GM18861 (cell line): Measurements from ENCODE around the gene CSE1L.
A peak's percentile ranks its signal among the peaks of the same experiment; 100 is the strongest.
"Not testable (repeated sequence)": the region's sequence is repeated elsewhere in the genome, so short reads cannot be mapped to it uniquely, and the experiment has no call there.

Experiments used
- ATAC-seq: cut with Tn5 transposase; IDR thresholded peaks from one replicate; pipeline ENCODE4 v1.9.1; 2021; ENCODE audit not compliant: unreplicated experiment

CSE1L gene, protein sequence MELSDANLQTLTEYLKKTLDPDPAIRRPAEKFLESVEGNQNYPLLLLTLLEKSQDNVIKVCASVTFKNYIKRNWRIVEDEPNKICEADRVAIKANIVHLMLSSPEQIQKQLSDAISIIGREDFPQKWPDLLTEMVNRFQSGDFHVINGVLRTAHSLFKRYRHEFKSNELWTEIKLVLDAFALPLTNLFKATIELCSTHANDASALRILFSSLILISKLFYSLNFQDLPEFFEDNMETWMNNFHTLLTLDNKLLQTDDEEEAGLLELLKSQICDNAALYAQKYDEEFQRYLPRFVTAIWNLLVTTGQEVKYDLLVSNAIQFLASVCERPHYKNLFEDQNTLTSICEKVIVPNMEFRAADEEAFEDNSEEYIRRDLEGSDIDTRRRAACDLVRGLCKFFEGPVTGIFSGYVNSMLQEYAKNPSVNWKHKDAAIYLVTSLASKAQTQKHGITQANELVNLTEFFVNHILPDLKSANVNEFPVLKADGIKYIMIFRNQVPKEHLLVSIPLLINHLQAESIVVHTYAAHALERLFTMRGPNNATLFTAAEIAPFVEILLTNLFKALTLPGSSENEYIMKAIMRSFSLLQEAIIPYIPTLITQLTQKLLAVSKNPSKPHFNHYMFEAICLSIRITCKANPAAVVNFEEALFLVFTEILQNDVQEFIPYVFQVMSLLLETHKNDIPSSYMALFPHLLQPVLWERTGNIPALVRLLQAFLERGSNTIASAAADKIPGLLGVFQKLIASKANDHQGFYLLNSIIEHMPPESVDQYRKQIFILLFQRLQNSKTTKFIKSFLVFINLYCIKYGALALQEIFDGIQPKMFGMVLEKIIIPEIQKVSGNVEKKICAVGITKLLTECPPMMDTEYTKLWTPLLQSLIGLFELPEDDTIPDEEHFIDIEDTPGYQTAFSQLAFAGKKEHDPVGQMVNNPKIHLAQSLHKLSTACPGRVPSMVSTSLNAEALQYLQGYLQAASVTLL

DNA sequence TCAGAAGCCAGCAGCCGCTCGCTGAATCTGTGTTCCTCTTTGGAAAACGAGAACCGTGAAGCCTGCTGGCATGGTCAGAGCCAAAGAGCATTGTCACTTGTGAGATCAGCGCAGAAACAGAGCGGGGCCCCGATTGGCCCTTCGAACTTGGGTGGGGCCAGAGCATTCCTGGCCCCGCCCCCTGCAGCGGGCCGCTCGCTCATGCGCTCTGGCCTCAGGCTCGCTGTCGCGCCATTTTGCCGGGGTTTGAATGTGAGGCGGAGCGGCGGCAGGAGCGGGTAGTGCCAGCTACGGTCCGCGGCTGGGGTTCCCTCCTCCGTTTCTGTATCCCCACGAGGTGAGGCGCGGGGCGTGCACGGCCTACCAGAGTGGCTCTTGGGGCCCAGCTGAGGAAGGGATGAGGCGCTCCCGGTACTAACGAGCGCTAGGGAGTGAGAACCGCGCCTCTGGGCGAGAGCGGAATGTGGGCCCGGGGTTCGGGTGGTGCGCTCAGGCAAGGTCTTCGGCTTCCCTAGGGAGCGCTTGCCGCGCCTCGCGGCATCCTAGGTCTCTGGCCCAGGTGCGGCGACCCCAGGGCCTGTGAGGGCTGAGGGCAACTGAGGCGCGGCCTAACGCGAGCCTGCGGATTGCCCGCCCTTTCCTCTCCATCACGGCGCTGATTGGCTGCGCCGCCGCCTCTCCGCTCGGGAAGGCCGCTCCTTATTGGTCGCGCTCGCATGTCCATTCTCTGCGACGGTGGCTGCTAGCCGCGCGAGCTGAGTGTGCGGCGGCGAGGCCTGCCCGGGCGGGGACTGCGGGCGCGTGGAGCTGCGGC is at the start of gene CSE1L:
Gene CSE1L, plus strand, starts transcription at position 226 of the 814 bp plus-strand sequence. CDS start 12,152 bp downstream, outside the sequence.
- ATAC-seq: peak; percentile 77

DNA sequence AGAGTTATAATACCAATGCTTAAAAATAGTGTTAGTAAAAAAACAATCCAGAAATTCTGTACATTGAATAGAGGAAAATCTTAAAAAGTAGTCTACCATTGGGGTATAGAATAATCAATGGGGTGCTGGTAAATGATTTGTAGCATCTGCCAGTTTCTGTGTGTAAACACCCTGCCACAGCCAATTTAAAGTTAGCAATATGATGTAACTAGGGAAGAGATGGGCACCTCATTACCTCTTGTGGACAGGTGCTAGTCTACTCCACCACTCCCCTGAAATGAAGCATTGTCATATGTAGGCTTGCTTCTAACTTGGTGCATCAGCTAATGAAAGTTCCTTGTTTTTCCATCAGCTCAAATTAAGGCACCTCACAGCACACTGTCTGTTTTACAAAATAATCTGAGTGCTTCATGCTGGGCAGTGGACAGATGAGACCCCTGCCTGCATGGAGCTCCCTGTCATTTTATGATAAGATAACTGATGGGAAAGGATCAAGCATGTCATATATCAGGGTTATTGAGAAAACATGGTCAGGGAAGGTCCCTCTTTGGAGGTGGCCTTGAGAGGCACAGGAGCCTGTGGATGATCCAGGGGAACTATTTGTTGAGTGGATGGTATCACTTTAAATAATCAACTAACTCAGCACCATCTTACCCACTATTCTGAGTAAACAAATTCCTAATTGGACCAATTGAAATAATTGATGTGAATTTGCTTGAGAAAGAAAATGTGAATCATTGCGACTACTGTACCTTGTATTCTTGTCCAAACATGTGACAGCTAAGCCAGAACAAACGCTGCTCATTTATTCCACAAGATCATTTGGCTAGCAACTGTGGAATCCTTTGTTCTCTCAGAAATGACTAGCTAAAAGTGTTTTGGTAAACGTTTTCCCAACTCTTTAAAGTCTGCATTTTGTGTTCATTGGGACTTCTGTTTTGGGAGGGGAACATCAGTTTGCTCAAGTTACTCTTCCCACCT is 45.9 kb upstream of the CSE1L start:
- no peak for ATAC-seq

DNA sequence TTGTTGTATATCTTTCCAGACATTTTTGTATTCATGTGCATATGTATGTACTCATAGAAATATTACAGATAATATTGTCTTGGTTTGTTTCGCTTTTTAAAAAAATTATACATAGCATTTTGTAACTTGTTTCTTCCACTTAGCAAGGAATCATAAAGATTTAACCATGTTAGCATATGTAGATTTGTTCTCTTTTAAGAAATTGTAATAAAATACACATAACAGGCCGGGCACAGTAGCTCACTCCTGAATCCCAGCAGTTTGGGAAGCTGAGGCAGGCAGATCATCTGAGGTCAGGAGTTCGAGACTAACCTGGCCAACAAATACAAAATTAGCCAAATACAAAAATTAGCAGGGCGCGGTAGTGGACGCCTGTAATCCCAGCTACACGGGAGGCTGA is 44.4 kb upstream of the CSE1L start:
- ATAC-seq: no peak

DNA sequence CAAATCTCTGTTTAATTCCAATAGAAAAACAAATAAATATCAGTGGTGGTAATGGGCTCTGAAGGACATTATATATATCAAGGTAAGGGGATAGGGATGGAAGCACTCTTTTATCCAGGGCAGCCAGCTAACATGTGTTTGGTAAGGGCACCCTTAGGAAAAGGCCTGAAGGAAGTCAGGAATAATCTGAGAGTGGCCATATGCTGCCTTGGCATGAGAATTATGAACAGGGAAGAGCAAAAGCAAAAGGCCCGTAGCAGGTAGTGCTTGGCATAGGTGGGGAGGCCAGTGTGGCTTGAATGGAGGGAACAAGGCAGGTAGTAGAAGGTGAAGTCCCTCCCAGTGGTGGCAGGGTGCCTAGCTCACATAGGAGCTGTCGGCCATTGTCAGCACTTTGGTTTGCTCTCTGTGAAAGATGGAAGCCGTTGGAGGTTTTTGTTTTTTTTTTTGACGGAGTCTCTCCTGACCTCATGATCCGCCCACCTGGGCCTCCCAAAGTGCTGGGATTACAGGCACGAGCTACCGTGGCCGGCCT is 39.6 kb upstream of the CSE1L start:
- ATAC-seq: no peak

DNA sequence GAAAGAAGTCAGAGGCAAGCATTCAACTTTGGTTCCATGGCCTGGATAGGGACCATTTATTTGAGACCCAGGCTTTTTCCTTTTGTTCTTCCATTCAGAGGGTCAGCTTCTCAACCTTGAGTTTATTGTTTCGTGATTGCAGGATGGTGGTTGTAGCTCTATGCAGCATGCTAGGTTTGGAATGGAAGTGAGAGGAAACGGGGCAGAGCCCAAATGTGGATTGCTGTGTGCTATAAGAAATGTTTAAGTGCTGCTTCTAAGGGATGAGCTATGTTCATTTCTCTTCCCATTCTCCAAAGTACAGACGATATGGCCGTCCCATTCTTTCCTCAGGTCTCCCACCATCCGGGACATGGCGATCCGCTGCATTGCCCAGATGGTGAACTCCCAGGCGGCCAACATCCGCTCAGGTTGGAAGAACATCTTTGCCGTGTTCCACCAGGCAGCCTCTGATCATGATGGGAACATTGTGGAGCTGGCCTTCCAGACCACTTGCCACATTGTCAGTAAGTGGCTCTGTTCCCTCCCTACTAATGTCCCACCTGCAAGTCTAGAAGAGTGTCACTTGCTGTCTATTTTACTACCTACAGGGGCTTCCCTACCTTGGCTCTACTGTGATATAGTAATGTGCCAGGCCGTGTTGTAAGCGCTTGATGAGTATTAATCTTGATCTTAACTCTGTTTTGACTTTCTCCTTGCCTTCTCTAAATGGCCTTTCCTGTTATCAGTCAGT is 36.0 kb upstream of the CSE1L start:
- ATAC-seq: no peak

DNA sequence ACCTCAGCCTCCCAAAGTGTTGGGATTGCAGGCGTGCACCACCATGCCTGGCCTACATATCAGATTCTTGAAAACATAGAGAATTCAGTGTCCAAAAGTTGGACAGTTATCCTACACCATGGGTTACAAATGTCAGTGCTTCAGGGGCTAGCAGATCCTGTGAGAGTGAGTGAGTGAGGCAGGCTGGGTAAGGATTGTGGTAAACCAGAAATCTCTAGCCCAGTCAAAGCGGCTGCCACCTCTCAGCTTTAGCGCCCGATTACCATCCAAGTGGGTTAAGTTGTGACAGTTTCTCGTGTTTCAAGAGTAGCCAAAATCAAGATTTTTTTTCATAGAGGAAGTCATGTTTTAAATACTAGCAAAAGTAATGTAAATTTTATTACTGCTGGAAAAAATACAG is 21.9 kb upstream of the CSE1L start:
- ATAC-seq: no peak

DNA sequence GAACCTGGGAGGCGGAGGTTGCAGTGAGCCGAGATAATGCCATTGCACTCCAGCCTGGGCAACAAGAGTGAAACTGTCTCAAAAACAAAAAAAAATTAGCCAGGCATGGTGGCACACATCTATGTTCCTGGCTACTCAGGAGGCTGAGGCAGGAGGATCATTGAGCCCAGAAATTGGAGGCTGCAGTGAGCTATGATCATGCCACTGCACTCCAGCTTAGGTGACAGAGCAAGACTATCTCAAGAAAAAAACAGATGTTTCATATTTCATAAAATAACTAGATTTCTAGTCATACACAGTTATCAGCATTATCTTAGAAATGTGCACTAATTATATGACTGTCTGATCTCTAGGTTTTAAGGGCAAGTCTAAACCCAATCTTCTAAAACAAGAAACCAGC is 17.9 kb upstream of the CSE1L start:
- ATAC-seq: not testable (repeated sequence)

DNA sequence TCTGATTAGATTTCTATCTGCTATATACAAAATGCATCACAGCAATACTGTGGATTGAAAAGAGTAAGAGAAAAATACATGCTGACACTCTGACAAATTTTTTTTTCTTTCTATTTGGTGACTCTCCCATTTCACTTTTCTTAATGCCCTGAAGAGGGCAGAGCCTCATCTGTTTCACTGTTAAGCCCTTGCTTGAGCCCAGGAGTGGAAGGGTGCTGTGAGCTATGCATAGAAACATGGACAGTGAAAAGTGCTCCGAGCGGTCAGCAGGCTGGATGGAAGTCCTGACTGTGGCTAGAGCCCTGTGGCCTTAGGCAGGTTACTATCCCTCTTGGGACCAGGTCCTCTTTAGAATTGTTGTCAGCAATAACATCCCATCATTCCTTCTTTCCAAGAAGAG is 17.4 kb upstream of the CSE1L start:
- no peak for ATAC-seq

DNA sequence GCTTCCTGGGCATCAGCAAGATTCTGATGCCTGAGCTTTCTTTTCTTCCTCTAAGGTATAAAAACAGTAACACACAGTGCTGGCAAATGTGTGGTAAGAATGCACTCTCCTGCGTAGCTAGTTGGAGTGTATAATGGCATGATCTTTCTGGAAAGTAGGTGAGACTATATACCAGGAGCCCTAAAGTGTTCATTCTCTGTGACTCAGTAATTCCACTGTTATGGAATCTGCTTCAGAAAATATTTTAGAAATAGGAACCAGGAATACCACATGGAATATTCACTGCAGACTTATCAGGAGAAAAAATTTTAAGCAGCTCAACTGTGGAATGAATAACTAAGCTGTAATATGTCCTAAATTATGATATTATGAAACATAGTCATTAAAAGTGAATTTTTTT is 16.9 kb upstream of the CSE1L start:
- no peak for ATAC-seq

DNA sequence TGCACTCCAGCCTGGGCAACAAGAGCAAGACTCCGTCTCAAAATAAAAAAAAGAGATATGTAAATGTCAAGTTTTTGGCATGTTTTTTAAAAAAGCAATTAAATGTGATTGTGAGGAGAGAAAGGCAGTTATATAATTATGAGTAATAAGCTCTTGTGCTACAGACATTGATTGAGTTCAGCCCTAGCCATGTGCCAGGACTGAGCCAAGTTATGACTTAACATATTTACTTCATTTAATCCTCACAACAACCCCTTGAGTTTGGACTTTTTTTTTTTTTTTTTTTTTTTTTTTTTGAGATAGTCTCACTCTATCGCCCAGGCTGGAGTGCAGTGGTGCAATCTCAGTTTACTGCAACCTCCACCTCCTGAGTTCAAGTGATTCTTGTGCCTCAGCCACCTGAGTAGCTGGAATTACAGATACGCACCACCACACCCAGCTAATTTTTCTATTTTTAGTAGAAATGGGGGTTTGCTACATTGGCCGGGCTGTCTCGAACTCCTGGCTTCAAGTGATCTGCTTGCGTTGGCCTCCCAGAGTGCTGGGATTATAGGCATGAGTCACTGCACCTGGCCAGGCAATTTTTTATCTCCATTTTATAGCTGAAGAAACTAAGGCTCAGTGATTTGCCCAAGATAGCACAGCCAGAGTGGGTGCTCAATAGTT is 15.0 kb upstream of the CSE1L start:
- ATAC-seq: no peak

DNA sequence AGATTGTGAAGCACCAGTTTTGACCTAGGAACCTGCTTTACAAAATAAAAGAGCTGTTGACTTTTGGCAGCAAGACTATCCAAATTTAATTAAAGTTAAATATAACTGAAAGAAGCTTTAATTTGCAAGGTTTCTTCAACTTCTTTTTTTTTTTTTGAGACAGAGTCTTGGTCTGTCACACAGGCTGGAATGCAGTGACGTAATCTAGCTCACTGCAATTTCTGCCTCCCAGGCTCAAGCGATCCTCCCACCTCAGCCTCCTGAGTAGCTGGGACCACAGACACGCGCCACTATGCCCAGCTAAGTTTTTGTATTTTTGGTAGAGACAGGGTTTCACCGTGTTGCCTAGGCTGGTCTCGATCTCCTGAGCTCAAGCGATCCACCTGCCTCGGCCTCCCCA is 13.7 kb upstream of the CSE1L start:
- ATAC-seq: no peak

DNA sequence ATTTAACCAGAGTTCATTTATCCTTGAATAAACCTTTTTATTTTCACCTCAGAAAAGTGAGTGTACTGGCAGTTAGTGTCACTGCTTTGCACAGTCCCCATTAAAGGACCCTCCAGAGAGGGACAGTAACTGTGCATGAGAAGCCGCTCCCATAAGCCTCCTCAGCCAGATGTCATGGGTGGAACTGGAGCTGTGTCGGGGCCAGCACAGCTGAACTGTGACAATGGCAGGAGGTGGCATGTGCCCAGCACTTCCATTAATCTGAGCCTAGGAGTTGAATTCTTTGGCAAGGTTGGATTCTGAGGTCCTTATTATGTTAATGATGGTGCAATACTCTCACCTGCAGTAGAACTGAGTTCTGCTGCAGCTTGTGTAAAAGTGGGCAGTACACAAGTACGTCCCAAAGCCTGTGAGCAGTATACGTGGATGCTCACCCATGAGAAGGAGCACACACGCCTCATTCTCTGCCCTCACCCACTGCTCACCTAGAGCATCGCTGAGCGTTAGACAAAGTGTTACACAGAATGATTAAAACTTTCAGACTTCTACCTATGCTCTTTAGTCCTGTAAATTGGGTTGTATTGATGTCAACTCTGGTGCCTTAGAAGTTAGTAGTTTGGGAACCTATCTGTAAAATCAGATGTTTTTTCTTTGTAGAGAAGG is 11.9 kb upstream of the CSE1L start:
- ATAC-seq: no peak

DNA sequence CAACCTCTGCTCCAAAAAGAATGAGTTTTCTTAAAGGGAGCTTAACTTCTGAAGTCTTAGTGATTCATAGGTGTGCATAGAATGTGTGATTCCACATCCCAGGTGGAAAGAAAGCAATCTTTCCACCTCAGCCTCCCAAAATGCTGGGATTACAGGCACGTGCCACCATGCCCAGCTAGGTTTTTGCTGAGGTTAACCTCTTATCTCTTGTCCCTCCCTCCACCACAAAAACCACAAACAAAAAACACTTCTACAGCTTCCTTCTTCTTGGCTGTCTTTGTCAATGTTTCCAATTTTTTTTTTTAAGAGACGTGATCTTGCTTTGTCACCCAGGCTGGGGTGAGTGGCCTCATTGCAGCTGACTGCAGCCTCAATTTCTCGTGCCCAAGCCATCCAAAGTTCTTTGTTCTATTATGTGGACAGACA is 8.1 kb upstream of the CSE1L start:
- no peak for ATAC-seq

DNA sequence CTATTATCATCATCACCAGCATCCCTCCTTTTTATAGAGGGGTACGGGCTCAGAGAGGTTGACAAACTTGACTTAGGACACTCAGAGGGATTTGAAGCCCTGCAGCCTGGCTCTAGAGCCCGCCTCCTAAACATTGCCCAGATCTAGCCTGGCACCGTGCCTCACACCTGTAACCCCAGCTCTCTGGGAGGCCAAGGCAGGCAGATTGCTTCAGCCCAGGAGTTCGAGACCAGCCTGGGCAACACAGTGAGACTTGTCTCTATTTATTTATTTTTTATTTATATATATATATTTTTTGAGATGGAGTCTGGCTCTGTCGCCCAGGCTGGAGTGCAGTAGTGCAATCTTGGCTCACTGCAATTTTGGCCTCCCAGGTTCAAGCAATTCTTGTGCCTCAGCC is 6.3 kb upstream of the CSE1L start:
- ATAC-seq: no peak

DNA sequence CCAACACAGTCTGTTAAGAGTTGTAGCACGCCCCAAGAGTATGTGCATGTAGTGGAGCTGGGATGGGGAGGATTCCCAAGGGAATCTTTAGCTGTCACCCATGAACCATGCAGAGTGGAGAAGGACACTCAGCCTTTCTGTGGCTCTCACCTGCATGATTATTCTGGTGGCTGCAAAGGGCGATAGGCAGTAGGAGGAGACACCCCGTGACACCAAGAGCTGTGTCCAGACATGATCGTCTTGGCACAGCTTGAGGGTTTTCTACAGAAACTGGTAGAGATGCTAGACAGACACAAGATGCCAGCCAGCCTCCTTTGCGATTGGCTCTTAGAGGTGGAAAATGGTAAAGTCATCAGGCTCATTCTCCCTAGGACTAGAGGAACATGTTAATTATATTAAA is 3.1 kb upstream of the CSE1L start:
- ATAC-seq: no peak

DNA sequence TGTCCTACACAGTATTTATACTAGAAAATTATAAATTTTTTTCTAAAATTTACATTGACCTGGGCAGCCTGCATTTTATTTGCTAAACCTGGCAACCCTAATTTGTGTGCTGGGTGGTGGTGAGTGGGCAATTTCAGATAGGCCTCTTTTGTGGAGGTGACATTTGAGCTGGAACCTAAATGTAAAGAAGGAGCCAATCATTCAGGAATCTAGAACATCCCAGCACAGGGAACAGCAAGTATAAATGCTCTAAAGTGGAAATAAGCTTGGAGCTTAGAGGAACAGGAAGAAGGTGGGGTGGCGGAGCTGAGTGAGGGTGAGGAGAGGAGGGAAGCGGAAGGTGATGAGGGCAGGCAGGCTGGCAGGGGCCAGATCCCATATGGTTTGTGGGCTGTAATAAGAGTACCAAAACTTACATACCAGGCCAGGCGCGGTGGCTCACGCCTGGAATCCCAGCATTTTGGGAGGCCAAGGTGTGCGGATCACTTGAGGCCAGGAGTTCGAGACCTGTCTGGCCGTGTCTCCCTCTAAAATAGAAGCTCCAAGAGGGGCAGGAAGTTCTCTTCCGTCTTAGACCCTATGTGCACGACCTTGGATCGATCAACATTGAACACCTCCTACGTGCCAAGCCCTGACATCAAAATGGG is 549 bp upstream of the CSE1L start:
- ATAC-seq: no peak

DNA sequence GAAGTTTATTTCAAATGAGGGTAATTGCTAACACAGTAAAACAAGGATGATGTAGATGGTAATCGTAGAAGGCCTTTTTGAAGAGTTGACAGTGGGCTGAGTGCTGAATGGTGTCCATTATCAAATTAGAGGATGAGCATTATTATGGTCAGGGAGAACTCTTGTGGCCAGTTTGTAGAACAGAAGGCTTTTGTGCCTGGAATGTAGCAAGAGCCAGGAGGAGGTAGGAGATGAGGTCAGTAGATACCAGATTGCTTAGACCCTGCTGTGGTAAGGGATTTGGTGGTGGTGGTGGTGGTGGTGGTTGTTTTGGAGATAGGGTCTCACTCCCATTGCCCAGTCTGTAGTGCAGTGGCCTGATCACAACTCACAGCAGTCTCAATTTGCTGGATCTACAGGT is 6.2 kb downstream of the CSE1L start:
- no peak for ATAC-seq
